ENCODE measurements around the gene USP9X. TPM values are rescaled to one million over a fixed set of nuclear protein-coding genes. Genes with fewer than 3 reads are reported as not detected.

The USP9X gene
- polyA plus RNA-seq, 1 of the 3 experiments (the other 2 are of a cell fraction) = 13.2 TPM

DNA sequence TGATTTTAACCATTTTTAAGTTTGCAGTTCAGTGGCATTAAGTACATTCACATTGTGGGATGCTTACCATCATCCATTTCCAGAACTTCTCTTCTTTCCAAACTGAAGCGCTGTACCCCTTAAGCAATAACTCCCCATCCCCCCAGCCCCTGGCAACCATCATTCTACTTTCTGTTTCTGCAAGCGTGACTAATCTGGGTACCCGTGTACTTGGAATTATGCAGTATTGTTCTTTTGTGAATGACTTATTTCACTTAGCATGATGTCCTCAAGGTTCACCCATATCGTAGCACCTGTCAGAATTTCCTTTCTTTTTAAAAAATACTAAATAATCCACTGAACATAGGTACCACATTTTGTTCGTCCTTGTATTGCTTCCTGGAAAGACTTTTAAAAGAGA, 32.9 kb downstream of the USP9X start:
- peaks cover 7% of the 10 kb centered on the region for H3F3A ChIP-seq (replicated peaks; ENCODE audit: insufficient read depth)
- H3K27ac ChIP-seq (ENCODE audit: low read depth in 2 of 2, low read length in 1 of 2) = no peak overlapping the region
- POLR2A ChIA-PET = no interaction called here
- H2AFZ ChIP-seq (ENCODE audit: low read depth) = no peak overlapping the region
- WGBS (ENCODE audit: low lambda C conversion rate) = 90% methylated on average over 5 of the region's 5 CpGs
- no peaks in the 10 kb centered on the region for H3K27me3 ChIP-seq (ENCODE audit: insufficient read depth)
- no peaks in the 10 kb centered on the region for H3K9me2 ChIP-seq
- H3K9ac ChIP-seq = no peak overlapping the region
- DNase-seq = no peak
- no peak overlapping the region for H3K4me3 ChIP-seq (ENCODE audit: low read depth in 2 of 2, low read length in 1 of 2)
- no peaks in the 10 kb centered on the region for H3K9me3 ChIP-seq
- H3K4me1 ChIP-seq (ENCODE audit: control insufficient read depth in 1 of 2, insufficient read depth in 2 of 2, low read depth in 1 of 2, low read length in 1 of 2) = peaks cover 6 to 16% of the 10 kb centered on the region in 2 experiments
- no peak for TF ChIP-seq RAD21 (IDR thresholded peaks at IDR 0.05; ENCODE audit: low read length)
- no peak for TF ChIP-seq NFIC (IDR thresholded peaks at IDR 0.05; ENCODE audit: borderline replicate concordance)
- no peak for TF ChIP-seq JUND (IDR thresholded peaks at IDR 0.05)
- no peak for TF ChIP-seq MXI1 (IDR thresholded peaks at IDR 0.05; ENCODE audit: low read depth, low read length)
- TF ChIP-seq FOSL2 (IDR thresholded peaks at IDR 0.05; ENCODE audit: borderline replicate concordance, low read depth) = no peak
- no peak for TF ChIP-seq MEF2A (IDR thresholded peaks at IDR 0.05; ENCODE audit: borderline replicate concordance, low read depth)
- TF ChIP-seq, protein P1, sequence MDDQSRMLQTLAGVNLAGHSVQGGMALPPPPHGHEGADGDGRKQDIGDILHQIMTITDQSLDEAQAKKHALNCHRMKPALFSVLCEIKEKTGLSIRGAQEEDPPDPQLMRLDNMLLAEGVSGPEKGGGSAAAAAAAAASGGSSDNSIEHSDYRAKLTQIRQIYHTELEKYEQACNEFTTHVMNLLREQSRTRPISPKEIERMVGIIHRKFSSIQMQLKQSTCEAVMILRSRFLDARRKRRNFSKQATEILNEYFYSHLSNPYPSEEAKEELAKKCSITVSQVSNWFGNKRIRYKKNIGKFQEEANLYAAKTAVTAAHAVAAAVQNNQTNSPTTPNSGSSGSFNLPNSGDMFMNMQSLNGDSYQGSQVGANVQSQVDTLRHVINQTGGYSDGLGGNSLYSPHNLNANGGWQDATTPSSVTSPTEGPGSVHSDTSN (IDR thresholded peaks at IDR 0.05) = no peak
- TF ChIP-seq GABPA (IDR thresholded peaks at IDR 0.05; ENCODE audit: low read depth) = no peak
- no peak for TF ChIP-seq TAF1 (IDR thresholded peaks at IDR 0.05; ENCODE audit: borderline replicate concordance, low read depth, low read length)
- TF ChIP-seq GATA2 (CRISPR knock-in tag; IDR thresholded peaks at IDR 0.05) = no peak
- no peak for TF ChIP-seq EP300 (IDR thresholded peaks at IDR 0.05; ENCODE audit: borderline replicate concordance in 1 of 2, low read depth in 1 of 2, low read length in 1 of 2)
- TF ChIP-seq, protein P2, sequence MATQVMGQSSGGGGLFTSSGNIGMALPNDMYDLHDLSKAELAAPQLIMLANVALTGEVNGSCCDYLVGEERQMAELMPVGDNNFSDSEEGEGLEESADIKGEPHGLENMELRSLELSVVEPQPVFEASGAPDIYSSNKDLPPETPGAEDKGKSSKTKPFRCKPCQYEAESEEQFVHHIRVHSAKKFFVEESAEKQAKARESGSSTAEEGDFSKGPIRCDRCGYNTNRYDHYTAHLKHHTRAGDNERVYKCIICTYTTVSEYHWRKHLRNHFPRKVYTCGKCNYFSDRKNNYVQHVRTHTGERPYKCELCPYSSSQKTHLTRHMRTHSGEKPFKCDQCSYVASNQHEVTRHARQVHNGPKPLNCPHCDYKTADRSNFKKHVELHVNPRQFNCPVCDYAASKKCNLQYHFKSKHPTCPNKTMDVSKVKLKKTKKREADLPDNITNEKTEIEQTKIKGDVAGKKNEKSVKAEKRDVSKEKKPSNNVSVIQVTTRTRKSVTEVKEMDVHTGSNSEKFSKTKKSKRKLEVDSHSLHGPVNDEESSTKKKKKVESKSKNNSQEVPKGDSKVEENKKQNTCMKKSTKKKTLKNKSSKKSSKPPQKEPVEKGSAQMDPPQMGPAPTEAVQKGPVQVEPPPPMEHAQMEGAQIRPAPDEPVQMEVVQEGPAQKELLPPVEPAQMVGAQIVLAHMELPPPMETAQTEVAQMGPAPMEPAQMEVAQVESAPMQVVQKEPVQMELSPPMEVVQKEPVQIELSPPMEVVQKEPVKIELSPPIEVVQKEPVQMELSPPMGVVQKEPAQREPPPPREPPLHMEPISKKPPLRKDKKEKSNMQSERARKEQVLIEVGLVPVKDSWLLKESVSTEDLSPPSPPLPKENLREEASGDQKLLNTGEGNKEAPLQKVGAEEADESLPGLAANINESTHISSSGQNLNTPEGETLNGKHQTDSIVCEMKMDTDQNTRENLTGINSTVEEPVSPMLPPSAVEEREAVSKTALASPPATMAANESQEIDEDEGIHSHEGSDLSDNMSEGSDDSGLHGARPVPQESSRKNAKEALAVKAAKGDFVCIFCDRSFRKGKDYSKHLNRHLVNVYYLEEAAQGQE (IDR thresholded peaks at IDR 0.05; ENCODE audit: low read depth, low read length) = no peak
- TF ChIP-seq, protein P3, sequence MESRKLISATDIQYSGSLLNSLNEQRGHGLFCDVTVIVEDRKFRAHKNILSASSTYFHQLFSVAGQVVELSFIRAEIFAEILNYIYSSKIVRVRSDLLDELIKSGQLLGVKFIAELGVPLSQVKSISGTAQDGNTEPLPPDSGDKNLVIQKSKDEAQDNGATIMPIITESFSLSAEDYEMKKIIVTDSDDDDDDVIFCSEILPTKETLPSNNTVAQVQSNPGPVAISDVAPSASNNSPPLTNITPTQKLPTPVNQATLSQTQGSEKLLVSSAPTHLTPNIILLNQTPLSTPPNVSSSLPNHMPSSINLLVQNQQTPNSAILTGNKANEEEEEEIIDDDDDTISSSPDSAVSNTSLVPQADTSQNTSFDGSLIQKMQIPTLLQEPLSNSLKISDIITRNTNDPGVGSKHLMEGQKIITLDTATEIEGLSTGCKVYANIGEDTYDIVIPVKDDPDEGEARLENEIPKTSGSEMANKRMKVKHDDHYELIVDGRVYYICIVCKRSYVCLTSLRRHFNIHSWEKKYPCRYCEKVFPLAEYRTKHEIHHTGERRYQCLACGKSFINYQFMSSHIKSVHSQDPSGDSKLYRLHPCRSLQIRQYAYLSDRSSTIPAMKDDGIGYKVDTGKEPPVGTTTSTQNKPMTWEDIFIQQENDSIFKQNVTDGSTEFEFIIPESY (IDR thresholded peaks at IDR 0.05; ENCODE audit: borderline replicate concordance, low read depth) = no peak
- TF ChIP-seq SIN3A (IDR thresholded peaks at IDR 0.05; ENCODE audit: borderline replicate concordance, low read depth, low read length) = no peak
- CTCF ChIA-PET = interaction anchor here (0.7 to 1.2 kb wide), 2 partner anchors 261 to 468 kb away, joined by 3 read pairs; no protein-coding TSS in a partner anchor
- peaks cover 100% of the 10 kb centered on the region for H3K79me2 ChIP-seq (ENCODE audit: insufficient read depth)
- peaks cover 0 to 7% of the 10 kb centered on the region in 2 experiments for H3K36me3 ChIP-seq (replicated peaks in 1 of 2; ENCODE audit: control insufficient read depth in 1 of 2, insufficient read depth in 2 of 2, low read length in 1 of 2)
- no peak overlapping the region for H3K4me2 ChIP-seq
- H4K20me1 ChIP-seq (ENCODE audit: insufficient read depth) = peaks cover 98% of the 10 kb centered on the region

All from SK-N-SH (cell line).